Upper lobe of left lung (tissue), 4 donors: Measurements from ENCODE around the gene UPK3A.

Experiments
- CTCF ChIP-seq, 6 experiments: fragments of 450-650 bp in 4 of 6; fragments of 200-600 bp in 2 of 6; sonication (generic) in 2 of 6; IDR thresholded peaks; one replicate each; pipeline ENCODE4 v1.5.1; 2016 to 2019; ENCODE audit warnings: antibody characterized with exemption in 6 of 6
- POLR2A ChIP-seq, 4 donors: fragments of 450-650 bp; IDR thresholded peaks; one replicate each; pipeline ENCODE4 v1.5.1; 2016 to 2017; ENCODE audit warnings: antibody characterized with exemption in 4 of 4, mild to moderate bottlenecking in 2 of 4

- no peak for TF ChIP-seq CTCF (IDR thresholded peaks at IDR 0.05)
- no peak for TF ChIP-seq POLR2A (IDR thresholded peaks at IDR 0.05)
Measured at GRCh38 chr22:45322873-45323525, 38.2 kb downstream of the UPK3A start.
